Neural progenitor cell (in vitro differentiated cells): ENCODE measurements around the gene NRAS. TPM values are rescaled to one million over a fixed set of nuclear protein-coding genes. Genes with fewer than 3 reads are reported as not detected.
"Not testable (repeated sequence)": the region's sequence is repeated elsewhere in the genome, so short reads cannot be mapped to it uniquely, and the experiment has no call there.

Source experiments
- DNase-seq: peaks from one replicate; pipeline ENCODE4 v3.0.0-alpha.2; 2016; ENCODE audit warnings: low spot score
- H2AFZ ChIP-seq: fragments of 200-600 bp; sonication (generic); replicated peaks from 2 replicates; pipeline ENCODE4 v1.6.1; 2016; ENCODE audit warnings: antibody characterized with exemption
- H3F3A ChIP-seq: fragments of 200-600 bp; sonication (generic); 2 replicates; pipeline ENCODE4 v1.6.1; 2016; ENCODE audit warnings: antibody characterized with exemption, low read depth
- H3K27ac ChIP-seq: fragments of 200-600 bp; sonication (generic); 2 replicates; pipeline ENCODE4 v1.5.1; 2016; ENCODE audit warnings: mild to moderate bottlenecking
- H3K27me3 ChIP-seq: fragments of 200-600 bp; sonication (generic); 2 replicates; pipeline ENCODE4 v1.6.1; 2016; ENCODE audit warnings: mild to moderate bottlenecking, moderate library complexity
- H3K36me3 ChIP-seq: fragments of 200-600 bp; sonication (generic); 2 replicates; pipeline ENCODE4 v1.5.1; 2016
- H3K4me1 ChIP-seq: fragments of 200-600 bp; sonication (generic); 2 replicates; pipeline ENCODE4 v1.6.1; 2016; ENCODE audit warnings: mixed run types
- H3K4me2 ChIP-seq: fragments of 200-600 bp; sonication (generic); 2 replicates; pipeline ENCODE4 v1.6.1; 2016
- H3K4me3 ChIP-seq: fragments of 200-600 bp; sonication (generic); 2 replicates; pipeline ENCODE4 v1.5.1; 2016
- H3K79me2 ChIP-seq: fragments of 200-600 bp; sonication (generic); 2 replicates; pipeline ENCODE4 v1.6.1; 2016; ENCODE audit warnings: low read depth
- H3K9ac ChIP-seq: fragments of 200-600 bp; sonication (generic); 2 replicates; pipeline ENCODE4 v1.6.1; 2016
- H3K9me3 ChIP-seq: fragments of 200-600 bp; sonication (generic); 2 replicates; pipeline ENCODE4 v1.5.1; 2016; ENCODE audit warnings: low read depth
- H4K20me1 ChIP-seq: fragments of 200-600 bp; sonication (generic); 2 replicates; pipeline ENCODE4 v1.6.1; 2016; ENCODE audit warnings: low read depth
- H3K27ac Mint-ChIP-seq: 3 replicates; pipeline ENCODE4 v1.8.0; 2021; ENCODE audit warnings: mixed read lengths
- H3K27me3 Mint-ChIP-seq: 2 replicates; pipeline ENCODE4 v1.8.0; 2022; ENCODE audit warnings: low read depth, mild to moderate bottlenecking, inconsistent platforms, moderate library complexity, mixed read lengths; ENCODE audit not compliant: insufficient read depth
- H3K36me3 Mint-ChIP-seq: 3 replicates; pipeline ENCODE4 v1.8.0; 2021; ENCODE audit warnings: mixed read lengths
- H3K4me1 Mint-ChIP-seq: 3 replicates; pipeline ENCODE4 v1.8.0; 2021; ENCODE audit warnings: mixed read lengths
- H3K4me3 Mint-ChIP-seq: 3 replicates; pipeline ENCODE4 v1.8.0; 2021; ENCODE audit warnings: mild to moderate bottlenecking, moderate library complexity, mixed read lengths
- H3K9me3 Mint-ChIP-seq: 3 replicates; pipeline ENCODE4 v1.8.0; 2020; ENCODE audit warnings: mixed read lengths
- EZH2 ChIP-seq: fragments of 200-600 bp; sonication (generic); IDR thresholded peaks from 2 replicates; pipeline ENCODE4 v1.6.1; 2017; ENCODE audit warnings: antibody characterized with exemption, mild to moderate bottlenecking, moderate library complexity
- EZH2phosphoT487 ChIP-seq: fragments of 200-600 bp; sonication (generic); IDR thresholded peaks from 2 replicates; pipeline ENCODE4 v1.6.1; 2017; ENCODE audit warnings: antibody characterized with exemption
- total RNA-seq: library from RNA; depleted of rRNA; stranded (reverse); fragments of >200 nt; gene quantifications from 2 replicates; pipeline ENCODE4 v1.2.3, GENCODE V29; 2015; ENCODE audit warnings: low replicate concordance
- TF ChIP-seq, protein P1 (sequence below): fragments of 200-600 bp; sonication (generic); IDR thresholded peaks from 2 replicates; pipeline ENCODE4 v1.5.1; 2017; ENCODE audit warnings: antibody characterized with exemption, mild to moderate bottlenecking

The NRAS gene
- total RNA-seq, 1 donor from 2014 or later = 169 TPM

DNA sequence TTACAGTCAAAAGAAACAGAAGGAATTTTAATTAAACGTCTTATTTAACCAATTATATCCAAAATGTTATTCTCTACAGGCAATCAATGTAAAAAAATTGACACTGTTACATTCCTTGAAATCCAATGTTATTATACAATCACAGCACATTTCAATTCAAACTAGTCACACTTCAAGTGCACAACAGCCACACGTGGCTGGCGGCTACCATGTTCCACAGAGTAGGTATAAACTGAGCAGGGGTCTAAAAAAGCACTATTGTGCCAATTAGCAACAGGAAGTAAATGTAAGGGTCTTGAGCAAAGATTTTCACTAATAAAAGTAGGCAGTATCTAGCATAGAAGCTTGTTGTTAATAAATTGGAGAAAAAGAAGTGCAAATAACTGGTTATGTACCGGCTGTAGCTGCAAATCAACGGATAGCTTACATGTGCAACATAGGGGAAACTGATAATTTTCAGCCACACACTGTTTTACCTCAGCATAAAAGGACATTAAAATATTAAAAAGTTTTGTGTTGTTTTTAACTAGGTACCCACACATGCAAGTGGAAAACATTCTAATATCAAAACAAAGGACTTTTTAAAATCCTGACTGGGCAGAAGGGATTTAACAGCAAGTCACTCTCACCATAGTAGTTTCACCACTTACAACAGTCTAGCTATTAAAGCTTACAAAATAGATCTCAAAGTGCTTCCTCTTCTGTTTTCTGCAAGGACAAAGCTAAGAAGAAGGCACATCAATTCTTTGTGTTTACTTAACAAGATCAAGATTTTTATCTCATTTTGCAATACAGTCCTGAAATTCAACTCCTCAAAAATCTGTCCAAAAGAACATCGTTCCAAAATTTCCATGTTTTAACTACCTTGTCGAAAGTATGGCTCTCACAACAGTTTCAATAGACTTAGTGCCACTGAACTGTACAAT, 38.7 kb upstream of the NRAS start:
- H3K9me3 ChIP-seq = no peaks in the 10 kb centered on the region
- Mint-ChIP-seq H3K27ac (peak overlapping the region; percentile 72), H3K4me1 (peaks cover 42% of the 10 kb centered on the region), H3K27me3 (peaks cover 14% of the 10 kb centered on the region), H3K9me3 (no peaks in the 10 kb centered on the region), H3K4me3 (peak overlapping the region; percentile 97), H3K36me3 (peaks cover 9% of the 10 kb centered on the region)
- H3K4me3 ChIP-seq = peak overlapping the region; percentile 95
- DNase-seq = no peak
- peak overlapping the region; percentile 100 for H3K9ac ChIP-seq
- peaks cover 73% of the 10 kb centered on the region for H3K79me2 ChIP-seq
- H3K4me1 ChIP-seq = peaks cover 31% of the 10 kb centered on the region
- peaks cover 12% of the 10 kb centered on the region for H3F3A ChIP-seq
- no peak overlapping the region for H3K27ac ChIP-seq
- no peak overlapping the region for H2AFZ ChIP-seq
- H4K20me1 ChIP-seq = peaks cover 67% of the 10 kb centered on the region
- H3K27me3 ChIP-seq = no peaks in the 10 kb centered on the region
- peak overlapping the region; percentile 84 for H3K4me2 ChIP-seq
- H3K36me3 ChIP-seq = peaks cover 3% of the 10 kb centered on the region
- TF ChIP-seq EZH2 (no peak), EZH2phosphoT487 (no peak)
- TF ChIP-seq, protein P1, sequence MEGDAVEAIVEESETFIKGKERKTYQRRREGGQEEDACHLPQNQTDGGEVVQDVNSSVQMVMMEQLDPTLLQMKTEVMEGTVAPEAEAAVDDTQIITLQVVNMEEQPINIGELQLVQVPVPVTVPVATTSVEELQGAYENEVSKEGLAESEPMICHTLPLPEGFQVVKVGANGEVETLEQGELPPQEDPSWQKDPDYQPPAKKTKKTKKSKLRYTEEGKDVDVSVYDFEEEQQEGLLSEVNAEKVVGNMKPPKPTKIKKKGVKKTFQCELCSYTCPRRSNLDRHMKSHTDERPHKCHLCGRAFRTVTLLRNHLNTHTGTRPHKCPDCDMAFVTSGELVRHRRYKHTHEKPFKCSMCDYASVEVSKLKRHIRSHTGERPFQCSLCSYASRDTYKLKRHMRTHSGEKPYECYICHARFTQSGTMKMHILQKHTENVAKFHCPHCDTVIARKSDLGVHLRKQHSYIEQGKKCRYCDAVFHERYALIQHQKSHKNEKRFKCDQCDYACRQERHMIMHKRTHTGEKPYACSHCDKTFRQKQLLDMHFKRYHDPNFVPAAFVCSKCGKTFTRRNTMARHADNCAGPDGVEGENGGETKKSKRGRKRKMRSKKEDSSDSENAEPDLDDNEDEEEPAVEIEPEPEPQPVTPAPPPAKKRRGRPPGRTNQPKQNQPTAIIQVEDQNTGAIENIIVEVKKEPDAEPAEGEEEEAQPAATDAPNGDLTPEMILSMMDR = no peak

DNA sequence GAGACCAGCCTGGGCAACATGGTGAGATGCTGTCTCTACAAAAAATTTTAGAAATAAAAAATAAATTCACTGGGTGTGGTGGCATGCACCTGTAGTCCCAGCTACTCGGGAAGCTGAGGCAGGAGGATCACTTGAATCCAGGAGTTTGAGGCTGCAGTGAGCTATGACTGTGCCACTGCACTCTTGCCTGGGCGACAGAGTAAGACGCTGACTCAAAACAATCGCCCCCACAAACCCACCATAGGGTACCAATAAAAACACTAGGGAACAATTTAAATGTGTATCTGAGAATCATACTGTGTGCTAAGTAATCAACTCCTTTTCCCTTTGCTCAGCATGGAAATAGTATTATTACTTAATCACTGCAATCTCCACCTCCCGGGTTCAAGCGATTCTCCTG, 37.1 kb upstream of the NRAS start:
- not testable (repeated sequence) for H3K9me3 ChIP-seq, DNase-seq, H3K27ac ChIP-seq, H3K4me3 Mint-ChIP-seq, H3K9me3 Mint-ChIP-seq, H3K27me3 ChIP-seq, H3K36me3 ChIP-seq, H3K9ac ChIP-seq, H3K4me2 ChIP-seq, H3K27ac Mint-ChIP-seq, H2AFZ ChIP-seq, H3K4me3 ChIP-seq
- Mint-ChIP-seq H3K4me1 (peaks cover 46% of the 10 kb centered on the region), H3K36me3 (peaks cover 16% of the 10 kb centered on the region), H3K27me3 (peaks cover 13% of the 10 kb centered on the region)
- H3F3A ChIP-seq = peaks cover 12% of the 10 kb centered on the region
- peaks cover 83% of the 10 kb centered on the region for H4K20me1 ChIP-seq
- peaks cover 31% of the 10 kb centered on the region for H3K4me1 ChIP-seq
- H3K79me2 ChIP-seq = peaks cover 89% of the 10 kb centered on the region

DNA sequence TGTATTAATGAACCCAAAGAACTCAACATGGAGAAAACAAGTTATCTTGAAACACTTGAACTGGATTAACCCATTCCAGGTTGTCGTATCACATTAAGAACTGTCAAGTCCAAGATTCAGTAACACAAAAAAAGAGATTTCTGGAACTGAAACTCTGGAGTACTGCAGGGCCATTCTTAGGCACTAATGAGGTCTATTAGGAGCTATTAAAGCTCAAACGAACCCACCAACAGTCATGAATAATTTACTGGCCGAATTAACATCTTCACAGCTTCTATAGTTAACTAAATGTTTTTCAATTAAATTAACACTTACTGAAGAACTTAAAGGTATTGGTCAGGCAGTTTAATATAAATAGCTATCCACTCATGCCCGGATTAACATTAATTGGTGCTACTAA, 36.6 kb upstream of the NRAS start:
- peaks cover 6% of the 10 kb centered on the region for H3K36me3 ChIP-seq
- no peaks in the 10 kb centered on the region for H3K27me3 ChIP-seq
- H2AFZ ChIP-seq = no peak overlapping the region
- Mint-ChIP-seq H3K27ac (no peak overlapping the region), H3K4me1 (peaks cover 44% of the 10 kb centered on the region), H3K9me3 (no peaks in the 10 kb centered on the region), H3K4me3 (no peak overlapping the region), H3K27me3 (peaks cover 13% of the 10 kb centered on the region), H3K36me3 (peaks cover 21% of the 10 kb centered on the region)
- DNase-seq = no peak
- H3K79me2 ChIP-seq = peaks cover 94% of the 10 kb centered on the region
- no peak overlapping the region for H3K4me2 ChIP-seq
- H3K9me3 ChIP-seq = no peaks in the 10 kb centered on the region
- no peak overlapping the region for H3K4me3 ChIP-seq
- H3F3A ChIP-seq = peaks cover 6% of the 10 kb centered on the region
- H3K27ac ChIP-seq = no peak overlapping the region
- H4K20me1 ChIP-seq = peaks cover 88% of the 10 kb centered on the region
- TF ChIP-seq EZH2phosphoT487 = no peak
- no peak for TF ChIP-seq EZH2
- TF ChIP-seq, protein P1 = no peak
- H3K4me1 ChIP-seq = peaks cover 31% of the 10 kb centered on the region
- H3K9ac ChIP-seq = no peak overlapping the region

DNA sequence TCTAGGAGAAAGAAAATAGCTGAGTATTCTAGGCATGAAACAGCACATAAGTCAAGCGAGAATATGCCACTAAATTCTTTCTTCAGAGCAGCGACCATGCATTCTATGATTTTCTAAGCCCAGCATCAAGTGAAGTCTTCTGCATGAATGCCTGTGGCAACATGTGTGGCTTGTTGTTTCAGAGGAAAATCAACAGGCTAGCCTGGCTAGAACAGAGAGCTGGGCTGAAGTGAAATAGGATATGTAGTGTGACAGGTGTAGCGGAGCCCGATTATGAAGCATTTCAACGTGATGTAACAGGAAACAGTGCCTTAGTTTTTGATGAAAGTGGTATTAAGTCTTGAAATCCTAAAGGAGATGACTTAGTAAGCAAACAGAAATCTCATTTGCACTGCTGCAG, 34.2 kb upstream of the NRAS start:
- Histone ChIP-seq H3K4me3 (no peak overlapping the region), H3K27me3 (no peaks in the 10 kb centered on the region), H3K4me1 (peaks cover 24% of the 10 kb centered on the region), H3K27ac (no peak overlapping the region), H3K9me3 (no peaks in the 10 kb centered on the region), H3K36me3 (peaks cover 10% of the 10 kb centered on the region), H3K4me2 (peak overlapping the region; percentile 2), H3F3A (no peaks in the 10 kb centered on the region), H2AFZ (no peak overlapping the region), H3K79me2 (peaks cover 100% of the 10 kb centered on the region), H4K20me1 (peaks cover 100% of the 10 kb centered on the region), H3K9ac (no peak overlapping the region)
- peak; percentile 13 for DNase-seq
- Mint-ChIP-seq H3K27me3 (peaks cover 2% of the 10 kb centered on the region), H3K27ac (no peak overlapping the region), H3K36me3 (peaks cover 31% of the 10 kb centered on the region), H3K4me3 (peak overlapping the region; percentile 3), H3K4me1 (peaks cover 33% of the 10 kb centered on the region), H3K9me3 (no peaks in the 10 kb centered on the region)
- TF ChIP-seq EZH2 (no peak), EZH2phosphoT487 (no peak)
- TF ChIP-seq, protein P1 = no peak
